MM.1S (cell line): ENCODE data around the gene SPECC1.
"Not testable (repeated sequence)": the region's sequence is repeated elsewhere in the genome, so short reads cannot be mapped to it uniquely, and the experiment has no call there.

Experiments used
- DNase-seq: peaks from one replicate; pipeline ENCODE4 v3.0.0-alpha.2; 2015
- H2AFZ ChIP-seq: fragments of 300-600 bp; sonication (generic); 2 replicates; pipeline ENCODE4 v1.6.0; 2016; ENCODE audit warnings: antibody characterized with exemption, low read length
- H3F3A ChIP-seq: fragments of 300-600 bp; sonication (generic); 2 replicates; pipeline ENCODE4 v1.6.1; 2016; ENCODE audit warnings: mild to moderate bottlenecking, antibody characterized with exemption, low read length, moderate library complexity, mixed read lengths; ENCODE audit not compliant: insufficient read depth
- H3K27ac ChIP-seq: fragments of 300-600 bp; sonication (generic); 2 replicates; pipeline ENCODE4 v1.5.1; 2016; ENCODE audit warnings: mild to moderate bottlenecking, low read length
- H3K27me3 ChIP-seq: fragments of 300-600 bp; sonication (generic); replicated peaks from 2 replicates; pipeline ENCODE4 v1.6.0; 2016; ENCODE audit warnings: low read length; ENCODE audit not compliant: insufficient read depth
- H3K36me3 ChIP-seq: fragments of 300-600 bp; sonication (generic); replicated peaks from 2 replicates; pipeline ENCODE4 v1.6.1; 2016; ENCODE audit warnings: mild to moderate bottlenecking, low read length, mixed read lengths; ENCODE audit not compliant: insufficient read depth
- H3K4me1 ChIP-seq: fragments of 300-600 bp; sonication (generic); 2 replicates; pipeline ENCODE4 v1.6.1; 2016; ENCODE audit warnings: low read length, mixed read lengths
- H3K4me2 ChIP-seq: fragments of 300-600 bp; sonication (generic); 2 replicates; pipeline ENCODE4 v1.6.0; 2016; ENCODE audit warnings: low read depth, low read length
- H3K4me3 ChIP-seq: fragments of 300-600 bp; sonication (generic); 2 replicates; pipeline ENCODE4 v1.5.1; 2016; ENCODE audit warnings: low read length, mixed read lengths
- H3K79me2 ChIP-seq: fragments of 300-600 bp; sonication (generic); 2 replicates; pipeline ENCODE4 v1.6.1; 2016; ENCODE audit warnings: mixed run types, low read length, mixed read lengths
- H3K9ac ChIP-seq: fragments of 300-600 bp; sonication (generic); 2 replicates; pipeline ENCODE4 v1.6.1; 2016; ENCODE audit warnings: low read length, mixed read lengths
- H3K9me2 ChIP-seq: fragments of 300-600 bp; sonication (generic); replicated peaks from 2 replicates; pipeline ENCODE4 v1.6.1; 2016; ENCODE audit warnings: mild to moderate bottlenecking, low read length, mixed read lengths; ENCODE audit not compliant: insufficient read depth
- H3K9me3 ChIP-seq: fragments of 300-600 bp; sonication (generic); replicated peaks from 2 replicates; pipeline ENCODE4 v1.6.1; 2016; ENCODE audit warnings: mild to moderate bottlenecking, low read length, mixed read lengths; ENCODE audit not compliant: insufficient read depth
- H4K20me1 ChIP-seq: fragments of 300-600 bp; sonication (generic); 2 replicates; pipeline ENCODE4 v1.6.1; 2016; ENCODE audit warnings: mild to moderate bottlenecking, low read length, moderate library complexity, mixed read lengths; ENCODE audit not compliant: insufficient read depth
- CTCF ChIP-seq: fragments of 300-600 bp; sonication (generic); IDR thresholded peaks from 2 replicates; pipeline ENCODE4 v1.5.1; 2016; ENCODE audit warnings: antibody characterized with exemption, low read length, mixed read lengths
- EZH2 ChIP-seq: fragments of 300-600 bp; sonication (generic); optimal IDR thresholded peaks from 2 replicates; pipeline ENCODE3; 2017; ENCODE audit warnings: low read depth, mild to moderate bottlenecking, antibody characterized with exemption, low read length, mixed read lengths
- EZH2phosphoT487 ChIP-seq: fragments of 300-600 bp; sonication (generic); IDR thresholded peaks from 2 replicates; pipeline ENCODE4 v1.6.1; 2018; ENCODE audit warnings: antibody characterized with exemption, low read length

Gene SPECC1

GRCh38 chr17:20073055-20073979 is 64.2 kb downstream of the SPECC1 start:
- H4K20me1 ChIP-seq, result no peaks in the 10 kb centered on the region
- no peaks in the 10 kb centered on the region for H3K9me3 ChIP-seq
- no peak for TF ChIP-seq CTCF
- no peak for TF ChIP-seq EZH2phosphoT487
- TF ChIP-seq EZH2, result no peak
- H2AFZ ChIP-seq, result peak overlapping the region; percentile 51
- peak overlapping the region; percentile 96 for H3K4me2 ChIP-seq
- peak; percentile 73 for DNase-seq
- H3K36me3 ChIP-seq, result no peaks in the 10 kb centered on the region
- H3K27me3 ChIP-seq, result no peaks in the 10 kb centered on the region
- H3K4me1 ChIP-seq, result peaks cover 29% of the 10 kb centered on the region
- peaks cover 15% of the 10 kb centered on the region for H3F3A ChIP-seq
- H3K9ac ChIP-seq, result peak overlapping the region; percentile 43; the same call in 1 of the 2 replicates
- peak overlapping the region; percentile 79 for H3K27ac ChIP-seq
- peak overlapping the region; percentile 59 for H3K4me3 ChIP-seq
- H3K79me2 ChIP-seq, result peaks cover 47% of the 10 kb centered on the region
- no peaks in the 10 kb centered on the region for H3K9me2 ChIP-seq

GRCh38 chr17:20074001-20074400 is 64.8 kb downstream of the SPECC1 start:
- peak overlapping the region; percentile 43; the same call in 1 of the 2 replicates for H3K9ac ChIP-seq
- peak overlapping the region; percentile 96 for H3K4me2 ChIP-seq
- H3K4me3 ChIP-seq, result peak overlapping the region; percentile 59
- no peaks in the 10 kb centered on the region for H3K9me2 ChIP-seq
- peaks cover 52% of the 10 kb centered on the region for H3K79me2 ChIP-seq
- H3K27me3 ChIP-seq, result no peaks in the 10 kb centered on the region
- H3K4me1 ChIP-seq, result peaks cover 29% of the 10 kb centered on the region
- no peak for DNase-seq
- peak overlapping the region; percentile 51 for H2AFZ ChIP-seq
- H3K27ac ChIP-seq, result peak overlapping the region; percentile 79; the same call in 1 of the 2 replicates
- no peaks in the 10 kb centered on the region for H3K36me3 ChIP-seq
- peaks cover 15% of the 10 kb centered on the region for H3F3A ChIP-seq
- H3K9me3 ChIP-seq, result no peaks in the 10 kb centered on the region
- no peaks in the 10 kb centered on the region for H4K20me1 ChIP-seq
- TF ChIP-seq EZH2 (no peak), EZH2phosphoT487 (no peak), CTCF (no peak)

- Histone ChIP-seq H3K4me1 (peaks cover 29% of the 10 kb centered on the region), H4K20me1 (no peaks in the 10 kb centered on the region), H3K4me2 (peak overlapping the region; percentile 96), H3K79me2 (peaks cover 57% of the 10 kb centered on the region), H3K9ac (peak overlapping the region; percentile 43; the same call in 1 of the 2 replicates), H3K27ac (peak overlapping the region; percentile 79; the same call in 1 of the 2 replicates), H3K9me3 (no peaks in the 10 kb centered on the region), H3K9me2 (no peaks in the 10 kb centered on the region), H3F3A (peaks cover 15% of the 10 kb centered on the region), H3K4me3 (peak overlapping the region; percentile 59), H3K36me3 (no peaks in the 10 kb centered on the region), H3K27me3 (no peaks in the 10 kb centered on the region), H2AFZ (no peak overlapping the region)
- TF ChIP-seq EZH2 (no peak), EZH2phosphoT487 (no peak), CTCF (no peak)
- DNase-seq, result no peak
Observed at GRCh38 chr17:20074489-20074888, 65.3 kb downstream of the SPECC1 start.

- not testable (repeated sequence) for H3K9me3 ChIP-seq, H3K9ac ChIP-seq, H3K27ac ChIP-seq, H4K20me1 ChIP-seq, H3K9me2 ChIP-seq, DNase-seq, H2AFZ ChIP-seq, H3K4me3 ChIP-seq, H3K27me3 ChIP-seq, H3K36me3 ChIP-seq
- peak overlapping the region; percentile 37; the same call in 1 of the 2 replicates for H3K4me2 ChIP-seq
- H3K4me1 ChIP-seq, result peaks cover 29% of the 10 kb centered on the region
- H3K79me2 ChIP-seq, result peaks cover 71% of the 10 kb centered on the region
- H3F3A ChIP-seq, result peaks cover 15% of the 10 kb centered on the region
Observed at GRCh38 chr17:20076137-20076536, 67.0 kb downstream of the SPECC1 start.
